Skin epidermis (tissue), 12 donors: ENCODE results near the gene AKAIN1.

Source experiments
- H3K27ac ChIP-seq, 21 experiments: fragments of 200-600 bp; sonication (generic) in 11 of 21; one replicate each; pipeline ENCODE4 v1.5.0; 2020; ENCODE audit warnings: mild to moderate bottlenecking in 3 of 21, inconsistent platforms in 2 of 21, moderate library complexity in 2 of 21
- H3K4me3 ChIP-seq, 7 experiments: fragments of 200-600 bp; sonication (generic) in 2 of 7; one replicate each; pipeline ENCODE4 v1.5.0; 2020; ENCODE audit warnings: inconsistent platforms in 2 of 7, mild to moderate bottlenecking in 2 of 7, moderate library complexity in 1 of 7

The AKAIN1 gene

DNA sequence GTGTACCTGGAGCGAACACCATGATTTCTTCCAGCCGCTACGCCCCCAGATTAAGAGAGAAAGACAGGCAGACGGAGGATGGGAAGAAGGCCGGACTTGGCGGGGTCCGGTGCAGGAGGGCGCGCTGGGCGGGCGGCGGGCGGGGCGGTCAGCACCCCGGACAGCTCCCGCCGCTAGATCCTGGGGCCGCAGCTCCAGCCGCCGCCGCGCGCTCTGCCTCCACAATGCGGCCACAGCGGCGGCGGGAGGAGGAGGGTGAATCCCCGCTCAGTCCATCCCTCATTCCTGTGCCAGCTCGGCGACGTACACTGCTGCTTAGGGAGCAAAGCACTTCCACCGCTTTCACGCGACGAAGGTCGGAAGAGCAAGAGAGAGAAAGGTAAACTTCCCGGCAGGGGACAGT lies at the start of gene AKAIN1:
TSS of gene AKAIN1 (minus strand) at position 226 of the 403 bp plus-strand sequence. CDS start at position 22, 204 bp downstream.
- Histone ChIP-seq H3K4me3 (no peak within 1 kb of the TSS), H3K27ac (no peak within 1 kb of the TSS)

GRCh38 chr18:5244941-5245340 lies 47.9 kb upstream of the AKAIN1 start:
- H3K4me3 ChIP-seq = no peak overlapping the region
- no peak overlapping the region for H3K27ac ChIP-seq

- H3K27ac ChIP-seq = peak overlapping the region in 2 of 21 experiments; percentile 97 to 100
- peak overlapping the region in 4 of 7 experiments; percentile 60 to 88 (median 72) for H3K4me3 ChIP-seq
These were observed 42.4 kb upstream of the AKAIN1 start for GRCh38 chr18:5239447-5239846.

DNA sequence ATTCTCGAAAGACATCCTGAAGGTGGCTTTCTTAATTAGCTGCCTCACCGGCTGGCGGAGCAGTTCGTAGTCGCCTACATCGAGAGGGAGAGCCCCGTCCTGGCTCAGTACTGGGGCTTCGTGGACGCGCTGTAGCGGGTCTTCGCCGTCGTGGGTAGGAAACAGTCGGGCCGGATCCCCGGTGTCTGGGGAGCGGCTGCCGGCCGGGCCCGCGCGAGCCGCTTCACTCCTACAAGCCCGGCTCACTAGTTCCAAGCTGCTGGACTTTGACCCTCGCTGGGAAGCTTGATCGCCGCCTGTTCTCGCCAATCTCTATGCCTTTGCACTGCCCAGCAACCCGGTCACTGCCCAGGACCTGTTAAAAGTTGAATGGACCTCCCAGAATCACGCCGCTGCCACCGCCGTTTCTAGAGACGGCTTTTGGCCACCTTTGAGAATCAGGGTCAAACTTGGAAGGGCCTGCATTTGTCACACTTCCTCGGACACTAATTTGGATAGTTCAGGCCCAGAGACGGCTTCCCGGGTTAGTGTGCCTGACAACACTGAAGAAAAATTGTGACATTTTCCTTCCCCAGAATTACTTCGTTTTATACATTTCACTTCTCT lies 41.4 kb upstream of the AKAIN1 start:
- peak overlapping the region; percentile 60 to 88 (median 75) for H3K4me3 ChIP-seq
- H3K27ac ChIP-seq = peak overlapping the region; percentile 91 to 100 (median 98)

- H3K27ac ChIP-seq = peak overlapping the region; percentile 91 to 100 (median 98)
- H3K4me3 ChIP-seq = peak overlapping the region; percentile 60 to 88 (median 75)
These were observed 40.8 kb upstream of the AKAIN1 start for GRCh38 chr18:5237723-5238370.

- peak overlapping the region; percentile 91 to 100 (median 98) for H3K27ac ChIP-seq
These were observed 40.1 kb upstream of the AKAIN1 start for GRCh38 chr18:5237083-5237722.

DNA sequence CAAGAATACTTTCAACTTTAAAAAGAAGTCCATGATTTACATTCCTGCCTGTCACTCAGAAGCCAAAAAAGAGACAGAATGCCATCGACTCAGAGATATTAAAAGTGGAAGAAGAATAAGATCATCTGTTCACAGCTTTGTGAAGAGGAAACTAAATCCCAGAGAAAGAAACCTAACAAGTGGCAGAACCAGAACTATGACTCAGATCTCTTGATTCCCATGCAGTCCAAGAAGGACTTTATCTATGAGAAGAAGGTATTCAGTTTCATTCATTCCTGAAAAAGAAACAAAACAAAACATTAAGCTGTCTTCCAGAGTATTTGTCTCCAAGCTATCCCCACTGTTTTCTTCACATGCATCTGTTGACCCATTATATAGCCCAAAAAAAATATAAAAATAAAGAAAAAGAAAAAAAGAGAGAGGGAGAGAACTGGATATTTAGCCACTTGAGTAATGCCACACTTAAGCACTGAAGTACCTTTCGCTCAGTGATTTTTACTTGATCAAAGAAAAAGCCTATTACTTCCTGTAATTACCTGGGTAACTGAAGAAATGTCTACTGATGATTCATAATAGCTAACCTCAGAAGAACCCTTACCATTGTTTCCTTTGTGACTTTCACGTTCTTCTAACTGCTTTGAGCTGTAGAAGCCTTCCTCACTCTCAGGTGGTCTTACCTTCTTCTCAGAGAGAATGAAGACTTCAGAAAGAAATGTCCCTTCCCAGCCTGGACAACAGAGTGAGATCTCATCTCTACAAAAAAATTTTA lies 17.7 kb upstream of the AKAIN1 start:
- no peak overlapping the region for H3K27ac ChIP-seq
- H3K4me3 ChIP-seq = no peak overlapping the region

More at GRCh38 chr18:5237083-5237722, 40.1 kb upstream of the AKAIN1 start:
- peak overlapping the region; percentile 60 to 88 (median 75) for H3K4me3 ChIP-seq

- Histone ChIP-seq H3K27ac (no peak overlapping the region), H3K4me3 (no peak overlapping the region)
These were observed 10.6 kb upstream of the AKAIN1 start for GRCh38 chr18:5207471-5208150.

DNA sequence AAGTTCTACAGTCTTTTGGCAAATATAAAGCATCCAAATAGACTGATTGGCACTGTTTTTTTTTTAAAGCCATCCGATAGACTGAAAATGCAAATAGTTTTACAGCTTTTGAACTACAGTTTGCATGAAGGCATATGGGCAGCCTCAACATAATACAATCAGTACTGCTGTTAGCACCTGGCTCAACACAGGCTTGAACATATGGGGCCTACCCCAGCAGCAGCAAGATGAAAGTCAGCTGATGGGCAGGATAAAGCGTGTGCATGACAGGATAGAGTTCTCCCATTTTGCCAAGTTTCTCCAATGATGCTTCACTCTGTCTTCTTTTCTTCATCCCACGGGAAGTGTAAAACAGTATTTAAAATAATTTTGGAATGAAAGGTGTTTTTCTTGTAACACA lies 1.3 kb upstream of the AKAIN1 start:
- Histone ChIP-seq H3K27ac (no peak overlapping the region), H3K4me3 (no peak overlapping the region)

DNA sequence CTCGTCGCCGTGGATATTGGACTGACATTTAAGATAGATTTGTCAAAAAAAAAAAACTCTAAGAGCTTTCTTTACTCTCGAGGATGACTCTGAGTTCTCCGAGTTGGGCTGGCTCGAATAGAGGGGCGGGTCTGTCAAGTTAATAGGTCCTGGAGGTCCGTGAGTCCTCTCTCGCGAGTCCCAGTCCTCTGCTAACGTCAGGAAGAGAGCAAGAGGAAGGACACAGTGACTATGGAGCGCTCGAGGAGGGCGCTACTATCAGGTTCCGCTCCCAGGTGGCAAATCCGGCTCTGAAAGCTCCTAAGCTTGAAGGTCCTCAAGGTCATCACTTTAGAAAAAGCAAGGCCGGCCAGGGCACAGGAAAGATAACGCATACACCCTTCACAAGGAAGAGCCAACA lies 404 bp upstream of the AKAIN1 start:
- Histone ChIP-seq H3K4me3 (no peak overlapping the region), H3K27ac (no peak overlapping the region)

- H3K27ac ChIP-seq = no peak overlapping the region
- no peak overlapping the region for H3K4me3 ChIP-seq
These were observed 615 bp downstream of the AKAIN1 start for GRCh38 chr18:5196253-5197031.

DNA sequence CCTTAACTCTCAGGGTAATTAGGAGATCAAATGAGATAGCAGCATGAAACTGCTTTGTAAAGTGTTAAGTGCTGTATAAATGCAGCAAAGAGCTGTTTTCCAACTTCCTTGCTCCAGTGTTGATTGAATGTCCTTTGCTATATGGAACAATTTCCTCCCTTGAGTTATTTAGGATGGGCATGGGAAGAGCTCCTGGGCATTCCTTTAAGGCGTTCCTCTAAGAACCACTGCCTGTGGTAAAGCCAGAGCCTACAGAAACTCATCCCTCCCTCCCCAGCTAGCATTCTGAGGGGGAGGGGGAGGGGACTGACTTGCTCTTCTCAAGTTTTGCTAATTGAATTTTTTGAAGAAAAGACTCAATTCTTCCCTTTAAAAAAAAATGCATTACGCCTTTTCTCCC lies 1.4 kb downstream of the AKAIN1 start:
- Histone ChIP-seq H3K4me3 (no peak overlapping the region), H3K27ac (no peak overlapping the region)

GRCh38 chr18:5180254-5180653 lies 16.8 kb downstream of the AKAIN1 start:
- Histone ChIP-seq H3K27ac (no peak overlapping the region), H3K4me3 (no peak overlapping the region)

DNA sequence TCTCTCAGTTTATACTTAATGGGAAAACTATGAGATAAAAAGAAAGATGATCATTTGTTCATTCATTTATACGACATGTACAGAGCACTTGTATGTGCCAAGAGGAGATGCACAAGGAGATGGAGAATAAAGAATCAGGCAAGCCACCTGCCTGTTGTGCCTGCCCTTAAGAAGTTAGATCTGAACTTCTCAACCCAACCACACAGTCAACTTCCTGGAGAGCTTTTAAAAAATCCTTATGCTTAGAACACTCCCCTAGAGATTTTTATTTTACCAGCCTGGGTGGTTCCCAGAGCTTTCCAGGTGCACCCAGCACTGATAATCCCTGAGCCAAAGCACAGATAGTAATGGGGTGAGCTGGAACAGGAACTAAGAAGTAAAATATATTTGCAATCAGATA lies 18.5 kb downstream of the AKAIN1 start:
- Histone ChIP-seq H3K4me3 (no peak overlapping the region), H3K27ac (no peak overlapping the region)

GRCh38 chr18:5175378-5175777 lies 21.7 kb downstream of the AKAIN1 start:
- H3K4me3 ChIP-seq = no peak overlapping the region
- H3K27ac ChIP-seq = no peak overlapping the region

DNA sequence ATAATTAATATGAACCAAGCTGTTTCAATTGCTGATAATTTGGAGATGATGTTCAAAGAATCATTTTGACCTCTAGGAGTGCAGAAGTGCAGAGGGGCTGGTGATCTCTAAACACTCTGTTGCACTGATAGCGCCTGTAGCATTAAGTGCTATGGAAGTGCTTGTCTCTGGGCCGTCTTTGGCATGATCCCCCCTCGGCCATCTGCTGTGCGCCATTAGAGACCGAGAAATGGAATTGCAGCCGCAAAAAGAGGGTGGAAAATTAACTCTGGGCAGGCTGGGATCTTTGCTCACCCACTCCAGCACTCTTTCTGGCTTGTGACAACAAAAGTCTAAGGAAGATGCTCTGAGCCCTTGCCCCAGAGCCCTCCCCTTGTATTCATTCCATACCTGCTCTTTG lies 23.4 kb downstream of the AKAIN1 start:
- Histone ChIP-seq H3K4me3 (no peak overlapping the region), H3K27ac (no peak overlapping the region)

- no peak overlapping the region for H3K4me3 ChIP-seq
- no peak overlapping the region for H3K27ac ChIP-seq
These were observed 23.8 kb downstream of the AKAIN1 start for GRCh38 chr18:5173236-5173635.

DNA sequence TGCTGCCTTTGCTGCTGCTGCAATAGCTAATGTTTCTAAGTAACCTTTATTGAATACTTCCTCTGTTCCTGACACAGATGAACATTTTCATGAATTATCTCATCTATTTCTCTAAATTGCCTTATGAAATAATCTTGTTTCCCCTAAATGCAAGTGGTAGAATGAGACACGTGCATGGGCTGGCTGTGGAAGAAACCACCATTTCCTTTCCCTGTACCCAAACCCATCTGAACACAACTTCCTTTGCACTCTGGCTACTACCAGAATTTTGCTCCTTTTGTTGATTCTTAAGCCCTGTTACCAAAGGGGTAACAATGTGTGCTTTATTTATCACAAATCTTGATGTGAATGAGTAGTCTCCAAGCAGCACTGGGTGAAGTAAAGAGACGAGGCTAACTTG lies 29.2 kb downstream of the AKAIN1 start:
- no peak overlapping the region for H3K4me3 ChIP-seq

More for the DNA sequence above, 29.2 kb downstream of the AKAIN1 start:
- no peak overlapping the region for H3K27ac ChIP-seq
